KG1 (cell line): ENCODE data around the gene SSBP2.
"Not testable (repeated sequence)": the region's sequence is repeated elsewhere in the genome, so short reads cannot be mapped to it uniquely, and the experiment has no call there.

Experiments used
- DNase-seq: peaks from one replicate; lab custom pipeline; 2025; lab: John Stamatoyannopoulos, UW

SSBP2 gene

DNA sequence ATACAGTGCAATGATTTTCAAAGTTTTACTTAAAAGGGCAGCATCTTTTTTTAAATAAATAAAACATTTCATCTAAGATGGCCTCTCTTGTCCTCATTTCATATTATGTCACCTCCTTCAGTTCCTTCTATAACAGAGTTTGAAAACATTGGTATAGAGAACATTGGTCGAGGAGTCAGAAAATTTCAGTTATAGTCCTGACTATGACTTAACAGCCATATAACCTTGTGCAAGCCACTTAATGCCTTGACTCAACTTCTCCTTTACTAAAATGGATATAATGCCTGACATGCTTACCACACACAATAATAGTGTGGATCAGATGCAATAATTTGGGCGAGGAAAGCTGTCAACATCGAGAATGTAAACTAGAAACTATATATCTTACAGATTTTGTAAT lies 22.6 kb downstream of the SSBP2 start:
- DNase-seq, result no peak

DNA sequence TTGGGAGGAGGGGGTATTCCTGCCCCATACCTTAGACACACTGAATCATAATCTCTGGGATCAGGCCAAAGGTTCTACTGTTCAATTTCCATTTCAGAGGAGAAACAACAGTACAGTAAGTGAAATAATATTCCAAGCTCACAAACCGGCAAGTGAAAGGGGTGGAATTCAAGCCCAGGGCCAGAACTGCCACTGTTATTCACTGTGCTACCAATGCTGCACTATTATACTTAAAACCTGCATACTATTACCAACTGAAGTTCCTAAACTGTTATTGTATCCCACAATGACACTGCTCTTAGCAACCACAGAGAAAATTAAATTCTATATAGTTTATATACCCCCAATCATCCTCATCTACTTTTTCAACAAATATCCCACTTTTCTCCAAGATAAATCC lies 24.6 kb downstream of the SSBP2 start:
- no peak for DNase-seq

DNA sequence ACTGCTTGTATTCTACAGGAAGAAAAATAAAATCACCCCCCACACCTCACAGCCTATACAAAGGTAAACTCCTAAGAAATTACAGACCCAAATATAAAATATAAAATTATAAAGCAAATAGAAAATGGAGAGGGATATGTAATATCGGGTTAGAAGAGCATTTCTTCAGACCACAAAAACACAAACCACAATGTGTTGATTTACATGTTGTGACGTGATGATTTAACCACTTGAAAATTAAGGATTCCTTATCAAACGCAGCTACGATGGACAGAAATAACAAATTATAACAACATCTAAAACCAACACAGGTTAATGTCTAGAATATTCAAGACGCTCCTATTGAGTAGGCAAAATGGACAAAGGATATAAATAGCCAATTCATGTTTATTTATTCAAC lies 26.3 kb downstream of the SSBP2 start:
- no peak for DNase-seq

DNA sequence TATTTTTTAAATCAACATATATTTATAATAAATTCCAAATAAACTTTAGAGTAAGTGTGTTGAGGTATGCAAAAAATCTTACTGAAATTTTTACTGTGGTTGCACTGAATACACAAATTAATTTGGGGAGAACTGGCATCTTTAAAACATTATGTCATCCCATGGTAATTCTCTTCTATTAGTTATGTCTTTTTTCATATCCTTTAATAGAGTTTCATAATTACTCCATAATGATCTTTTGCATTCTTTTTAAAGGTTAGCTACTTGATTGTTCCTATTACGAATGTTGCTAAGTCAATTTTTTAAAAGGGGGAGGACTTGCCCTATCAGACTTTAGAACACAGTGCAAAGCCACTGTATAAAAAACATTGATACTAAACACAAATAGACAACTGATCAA lies 26.8 kb downstream of the SSBP2 start:
- DNase-seq, result no peak

DNA sequence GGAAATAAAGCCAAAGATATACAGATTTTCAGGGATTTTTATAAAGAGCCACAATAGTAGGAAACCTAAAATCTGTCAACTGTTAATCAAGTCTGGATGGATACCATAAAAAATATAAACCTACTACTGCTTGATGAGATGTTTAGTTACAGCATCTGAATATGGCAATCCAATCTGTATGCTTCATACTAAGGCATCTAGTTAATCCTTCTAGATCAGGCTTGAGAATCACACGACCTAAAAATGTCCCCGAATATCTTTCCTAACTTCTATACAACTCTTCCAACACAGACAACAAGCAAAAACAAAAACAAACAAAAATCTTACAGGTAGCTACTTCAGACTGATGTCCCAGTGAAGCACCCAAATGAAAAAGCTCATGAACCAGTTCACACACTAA lies 29.8 kb downstream of the SSBP2 start:
- no peak for DNase-seq

DNA sequence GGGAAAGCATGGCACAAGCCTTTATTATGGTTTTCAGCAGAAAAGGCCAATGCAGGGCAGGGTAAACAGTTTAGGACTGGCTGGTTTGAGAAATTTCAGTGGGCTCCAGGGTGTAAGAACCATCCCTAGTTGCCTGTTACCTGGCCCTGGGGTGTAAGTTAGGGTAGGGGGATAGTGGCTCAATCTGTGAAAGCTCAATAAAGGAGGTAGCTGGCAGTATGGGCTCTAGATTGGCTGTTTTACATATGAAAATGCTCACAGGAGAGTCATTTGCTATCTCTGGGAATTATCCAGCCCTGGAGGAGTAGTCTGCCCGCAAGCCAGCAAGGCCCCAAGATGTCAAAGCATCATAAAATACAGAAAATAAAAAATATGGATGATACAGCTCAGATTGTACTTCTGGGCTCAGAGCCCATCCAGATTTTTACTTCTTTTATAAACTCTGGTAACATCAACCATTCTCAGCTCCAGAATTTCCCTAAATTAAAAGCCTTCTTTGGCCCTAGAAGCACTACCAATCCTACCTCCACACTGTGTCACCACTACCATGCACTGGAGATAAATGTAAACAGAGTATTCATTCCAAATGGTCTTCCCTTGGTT lies 31.1 kb downstream of the SSBP2 start:
- no peak for DNase-seq

DNA sequence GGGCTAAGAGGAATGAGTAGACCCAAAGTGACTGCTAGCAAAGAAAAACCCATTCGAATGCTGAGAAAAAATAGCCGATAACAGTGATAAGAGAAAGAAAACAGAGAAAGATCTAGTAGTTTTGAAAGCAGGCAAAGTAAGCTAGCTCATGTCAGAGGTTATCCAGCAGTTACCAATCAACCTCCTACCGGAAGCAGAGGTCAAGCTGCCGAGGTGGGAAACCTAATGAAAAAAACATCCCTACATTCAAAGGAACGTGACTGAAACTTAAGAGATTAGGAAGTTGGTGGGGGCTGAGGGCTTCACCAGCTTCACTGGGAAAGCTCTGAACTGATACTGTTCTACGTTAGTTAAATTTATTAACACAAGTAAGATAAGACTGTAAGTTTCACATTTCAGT lies 32.6 kb downstream of the SSBP2 start:
- no peak for DNase-seq

DNA sequence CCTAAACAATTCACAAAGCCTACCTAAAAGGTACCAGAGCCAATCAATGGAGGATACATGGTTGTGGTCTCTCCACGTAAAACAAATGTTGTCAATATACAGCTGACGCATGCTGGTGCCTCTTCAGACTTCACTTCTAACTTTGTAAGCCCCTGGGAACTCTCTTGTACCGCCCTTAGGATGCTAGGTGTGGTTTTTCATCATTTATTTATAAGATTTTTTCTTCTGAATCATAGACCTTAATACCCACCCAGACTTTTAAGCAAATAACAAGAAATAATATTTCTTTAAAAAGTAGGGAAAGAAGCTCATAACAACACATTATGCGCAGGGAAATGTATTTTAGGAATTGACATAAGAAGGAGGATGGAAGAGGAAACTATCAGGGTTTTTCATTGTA lies 33.0 kb downstream of the SSBP2 start:
- DNase-seq, result no peak

DNA sequence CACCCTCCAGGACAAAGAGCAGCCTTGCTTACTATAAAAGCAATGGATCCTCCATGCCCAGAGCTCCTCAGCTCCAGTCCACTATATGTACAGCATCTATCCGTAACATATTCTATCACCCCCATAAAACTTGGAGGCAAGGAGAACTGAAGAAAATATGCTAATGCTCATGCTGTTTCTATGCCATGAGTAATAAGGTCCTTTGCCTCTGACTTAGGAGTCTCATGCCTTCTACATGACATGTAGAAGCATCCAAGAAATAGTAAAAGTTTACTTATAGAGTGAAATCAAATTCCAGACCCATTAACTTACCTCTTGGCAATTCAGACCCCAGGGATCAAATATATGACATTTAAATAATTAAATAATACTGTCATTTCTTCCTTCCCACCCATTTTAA lies 33.7 kb downstream of the SSBP2 start:
- DNase-seq, result no peak

DNA sequence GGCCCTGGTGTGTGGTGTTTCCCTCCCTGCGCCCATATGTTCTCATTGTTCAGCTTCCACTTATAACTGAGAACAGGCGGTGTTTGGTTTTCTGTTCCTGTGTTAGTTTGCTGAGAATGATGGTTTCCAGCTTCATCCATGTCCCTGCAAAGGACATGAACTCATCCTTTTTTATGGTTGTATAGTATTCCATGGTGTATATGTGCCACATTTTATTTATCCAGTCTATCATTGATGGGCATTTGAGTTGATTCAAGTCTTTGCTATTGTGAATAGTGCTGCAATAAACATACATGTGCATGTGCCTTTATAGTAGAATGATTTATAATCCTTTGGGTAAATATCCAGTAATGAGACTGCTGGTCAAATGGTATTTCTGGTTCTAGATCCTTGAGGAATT lies 36.8 kb downstream of the SSBP2 start:
- not testable (repeated sequence) for DNase-seq

DNA sequence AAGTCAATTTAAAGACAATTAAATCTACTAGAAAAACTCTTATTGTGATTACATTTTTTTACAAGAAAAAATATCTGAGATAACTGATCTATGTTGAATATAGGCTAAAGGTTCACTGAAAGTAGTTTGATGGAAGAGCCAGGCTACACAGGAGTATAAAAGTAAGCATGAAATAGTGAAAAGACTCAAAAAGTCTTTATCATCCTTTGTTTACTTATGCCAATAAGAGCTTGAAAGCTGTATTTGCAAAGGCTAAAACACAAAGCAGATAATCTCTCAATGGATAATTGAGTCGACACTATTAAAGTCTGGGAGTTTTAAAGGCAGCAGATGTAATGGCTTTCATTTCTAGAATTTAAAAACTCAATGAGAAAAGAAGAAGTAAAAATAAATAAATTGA lies 42.0 kb downstream of the SSBP2 start:
- no peak for DNase-seq

DNA sequence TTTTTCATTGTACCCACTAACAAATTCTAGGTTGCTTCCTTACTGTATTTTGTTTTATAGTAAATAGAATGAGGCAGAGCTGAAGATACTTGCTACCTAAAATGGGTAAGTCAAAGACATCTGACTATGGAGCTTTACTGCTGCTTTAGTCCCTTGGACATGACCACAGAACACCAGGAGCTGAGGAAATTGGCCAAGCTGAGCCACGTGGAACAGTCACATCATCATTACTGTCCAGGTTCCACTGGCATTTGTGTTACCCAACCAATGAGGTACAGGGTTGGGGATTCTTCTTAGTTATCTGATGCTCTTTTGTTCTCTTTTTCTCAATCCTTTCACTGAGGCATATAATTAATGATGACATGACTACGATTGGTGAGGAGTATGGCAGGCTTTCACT lies 47.1 kb downstream of the SSBP2 start:
- no peak for DNase-seq

DNA sequence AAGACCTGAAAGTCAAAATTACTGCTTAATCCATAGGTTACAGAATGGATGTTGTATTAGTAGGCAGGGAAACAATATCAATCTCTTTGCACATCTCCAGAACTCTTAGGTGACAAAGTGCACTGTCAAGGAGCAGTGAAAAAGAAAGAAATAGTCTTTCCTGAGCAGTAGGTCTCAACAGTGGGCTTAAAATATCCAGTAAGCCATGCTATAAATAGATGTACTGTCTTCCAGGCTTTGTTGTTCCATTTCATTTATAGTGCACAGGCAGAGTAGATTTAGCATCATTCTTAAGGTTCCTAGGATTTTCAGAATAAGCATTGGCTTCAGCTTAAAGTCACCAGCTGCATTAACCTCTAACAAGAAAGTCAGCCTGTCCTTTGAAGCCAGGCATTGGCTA lies 50.7 kb downstream of the SSBP2 start:
- no peak for DNase-seq

DNA sequence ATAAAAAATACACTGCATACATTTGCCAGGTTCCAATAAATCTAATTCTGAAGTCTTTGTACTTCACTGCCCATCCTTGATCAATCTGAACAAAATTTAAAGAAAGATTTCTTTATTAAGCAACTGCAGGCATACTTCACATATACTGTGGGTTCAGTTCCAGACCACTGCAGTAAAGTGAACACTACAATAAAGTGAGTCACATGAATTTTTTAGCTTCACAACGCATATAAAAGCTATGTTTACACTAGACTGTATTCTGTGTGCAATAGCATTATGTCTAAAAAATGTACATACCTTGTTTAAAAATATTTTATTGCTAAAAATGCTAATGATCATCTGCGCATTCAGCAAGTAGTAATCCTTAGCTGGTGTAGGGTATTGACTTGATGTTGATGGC lies 52.1 kb downstream of the SSBP2 start:
- DNase-seq, result no peak

DNA sequence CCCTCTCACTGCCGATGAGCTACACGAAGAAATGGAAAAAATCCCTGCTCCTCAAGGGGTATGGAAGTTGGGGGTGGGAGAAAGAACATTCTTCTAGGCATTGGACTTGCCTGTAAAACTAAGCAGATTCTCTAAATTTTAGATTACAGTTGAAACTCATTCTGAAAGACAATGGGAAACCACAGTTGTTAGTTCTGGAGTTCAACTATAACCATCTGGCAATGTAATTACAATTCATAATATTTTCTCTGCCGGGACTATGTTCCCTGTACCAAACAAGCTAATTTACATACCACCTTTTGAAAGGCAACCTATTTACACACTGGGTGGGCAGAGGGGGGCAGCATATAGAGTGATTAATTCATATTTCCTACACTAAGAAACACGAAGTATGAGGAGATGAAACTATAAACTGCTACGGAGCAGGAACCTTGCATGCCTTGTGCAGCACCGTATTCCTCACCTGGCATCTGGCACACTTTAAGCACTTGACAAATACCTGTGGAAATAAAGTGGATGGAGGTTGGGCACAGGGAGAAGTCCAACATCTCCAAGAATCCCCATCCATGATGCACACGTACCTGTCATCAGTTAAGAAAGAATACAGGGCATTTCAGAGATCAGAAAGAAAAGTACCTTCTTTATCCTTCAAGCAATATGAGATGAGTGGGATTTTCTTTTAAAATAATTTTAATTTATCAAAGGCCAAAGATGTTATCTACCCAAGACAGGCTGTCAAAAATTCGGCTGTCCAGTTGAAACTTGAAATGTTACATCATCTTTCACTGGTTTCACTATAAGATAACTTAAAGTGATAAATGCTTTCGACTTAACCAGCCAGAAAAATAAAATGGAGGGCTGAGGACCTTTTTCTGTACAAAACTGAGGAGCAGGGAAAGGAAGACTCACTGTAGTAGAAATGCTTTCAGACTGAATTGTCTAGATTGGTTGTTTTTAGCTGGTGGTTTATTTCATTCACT lies 54.2 kb downstream of the SSBP2 start:
- no peak for DNase-seq

DNA sequence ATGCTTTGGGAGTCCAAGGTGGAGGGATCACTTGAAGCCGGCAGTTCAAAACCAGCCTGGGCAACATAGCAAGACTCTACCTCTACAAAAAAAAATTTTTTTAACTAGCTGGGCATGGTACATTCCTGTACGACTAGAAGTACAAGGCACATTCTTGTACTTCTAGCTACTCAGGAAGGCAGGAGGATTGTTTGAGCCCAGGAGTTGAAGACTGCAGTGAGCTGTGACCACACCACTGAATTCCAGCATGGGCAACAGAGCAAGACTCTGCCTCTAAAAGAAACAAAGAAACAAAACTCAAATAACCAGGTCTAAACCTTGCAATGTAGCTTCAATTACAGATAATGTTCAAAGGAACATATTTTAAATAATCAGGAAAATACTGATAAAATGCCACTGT lies 56.2 kb downstream of the SSBP2 start:
- DNase-seq, result no peak

DNA sequence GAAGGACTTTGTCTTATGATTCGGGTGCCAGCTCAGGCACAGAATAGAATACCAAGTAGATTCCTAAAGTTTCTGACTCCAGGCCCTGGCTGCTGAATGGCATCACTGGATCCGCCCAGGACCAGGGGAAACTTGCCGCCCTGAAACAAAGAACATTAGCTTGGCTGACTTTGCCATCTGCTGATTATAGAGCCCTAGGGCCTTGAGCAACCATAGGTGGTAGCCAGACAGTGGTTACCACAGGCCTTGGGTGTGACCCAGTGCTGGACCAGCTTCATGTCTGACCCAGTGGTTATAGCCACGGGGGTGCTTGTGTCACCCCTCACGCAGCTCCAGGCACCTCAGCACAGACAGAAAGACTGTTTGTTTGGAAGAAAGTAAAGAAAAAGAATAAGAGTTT lies 62.7 kb downstream of the SSBP2 start:
- DNase-seq, result no peak

DNA sequence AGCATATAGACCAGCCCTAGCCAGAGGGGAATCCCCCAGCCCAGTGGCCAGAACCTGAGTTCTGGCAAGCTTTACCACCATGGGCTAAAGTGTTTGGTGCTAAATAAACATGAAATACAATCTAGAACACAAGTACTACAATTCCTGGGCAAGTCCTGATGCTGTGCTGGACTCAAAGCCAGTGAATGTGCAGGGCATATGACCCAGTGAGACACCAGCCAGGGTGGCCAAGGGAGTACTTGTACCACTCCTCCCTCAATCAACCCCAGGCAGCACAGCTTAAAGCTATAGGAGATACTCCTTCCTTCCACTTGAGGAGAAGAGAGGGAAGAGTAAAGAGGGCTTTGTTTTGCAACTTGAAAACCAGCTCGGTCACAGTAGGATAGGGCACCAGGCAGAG lies 63.6 kb downstream of the SSBP2 start:
- no peak for DNase-seq

DNA sequence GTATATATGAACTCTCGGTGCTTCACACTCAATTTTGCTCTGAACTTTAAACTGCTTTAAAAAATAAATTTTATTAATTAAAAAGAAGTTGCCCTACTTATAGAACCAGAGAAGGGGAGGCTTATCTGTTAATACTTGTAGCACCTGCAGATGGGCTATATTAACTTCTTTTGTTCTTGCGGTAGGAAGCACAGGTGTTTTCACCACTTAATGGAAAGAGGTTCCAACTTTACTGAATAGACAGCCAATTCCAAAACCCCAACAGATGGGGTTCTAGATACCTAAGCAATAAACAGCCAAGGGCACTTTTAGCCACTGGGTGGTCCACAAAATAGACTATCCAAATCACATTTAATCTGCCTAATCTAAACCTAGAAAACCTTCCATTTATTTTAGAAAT lies 65.4 kb downstream of the SSBP2 start:
- DNase-seq, result no peak

DNA sequence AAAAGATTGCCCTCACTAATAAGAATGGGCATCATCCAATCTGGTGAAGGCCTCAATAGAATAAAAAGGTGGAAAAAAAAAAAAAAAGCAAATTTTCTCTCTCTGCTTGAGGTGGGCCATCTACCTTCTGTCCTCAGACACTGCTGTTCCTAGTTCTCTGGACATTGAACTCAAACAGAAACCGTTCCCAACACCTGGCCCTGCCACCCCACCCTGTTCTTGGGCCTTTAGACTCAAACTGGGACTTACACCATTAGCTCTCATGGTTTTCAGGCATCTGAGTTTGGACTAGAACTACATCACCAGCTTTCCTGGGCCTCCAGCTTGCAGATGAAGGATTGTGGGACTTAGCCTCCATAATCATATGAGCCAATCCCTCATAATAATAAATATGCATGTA lies 71.0 kb downstream of the SSBP2 start:
- no peak for DNase-seq

DNA sequence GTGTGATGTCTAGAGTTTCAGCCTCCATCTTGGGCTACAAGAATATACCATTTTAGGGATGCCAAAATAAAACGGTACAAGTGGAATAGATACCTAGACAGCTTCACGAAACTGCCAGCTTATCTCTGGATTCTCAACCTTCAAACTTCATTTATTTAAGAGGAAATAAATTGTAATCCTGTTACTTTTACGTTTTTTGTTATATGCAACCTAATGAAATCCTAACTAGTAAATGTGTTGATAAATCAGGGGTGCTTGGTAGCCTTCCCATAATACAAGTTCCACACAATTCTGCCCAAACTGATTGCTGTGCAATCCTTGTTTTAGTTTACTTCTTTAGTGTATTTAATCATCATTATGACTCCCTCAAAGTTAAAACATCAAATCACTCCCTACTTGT lies 75.5 kb downstream of the SSBP2 start:
- no peak for DNase-seq

DNA sequence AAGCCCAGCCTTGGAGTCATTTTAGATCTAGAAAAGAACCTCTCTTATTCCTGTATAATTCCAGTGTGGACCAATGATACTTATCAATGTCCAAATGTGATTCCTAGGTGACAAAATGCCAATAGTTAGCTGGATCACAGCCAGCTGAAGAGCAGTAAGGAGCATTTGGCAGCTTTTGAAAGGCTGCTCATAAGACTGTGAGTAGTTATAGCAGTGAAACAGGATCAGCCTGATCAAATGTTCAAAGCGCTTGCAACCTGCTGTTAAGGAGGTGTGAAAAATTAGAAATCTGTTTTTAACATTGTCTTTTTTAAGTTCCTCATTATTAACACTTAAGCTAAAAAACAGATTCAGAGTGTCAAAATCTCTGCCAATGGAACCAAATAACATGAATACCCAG lies 85.1 kb downstream of the SSBP2 start:
- DNase-seq, result no peak

DNA sequence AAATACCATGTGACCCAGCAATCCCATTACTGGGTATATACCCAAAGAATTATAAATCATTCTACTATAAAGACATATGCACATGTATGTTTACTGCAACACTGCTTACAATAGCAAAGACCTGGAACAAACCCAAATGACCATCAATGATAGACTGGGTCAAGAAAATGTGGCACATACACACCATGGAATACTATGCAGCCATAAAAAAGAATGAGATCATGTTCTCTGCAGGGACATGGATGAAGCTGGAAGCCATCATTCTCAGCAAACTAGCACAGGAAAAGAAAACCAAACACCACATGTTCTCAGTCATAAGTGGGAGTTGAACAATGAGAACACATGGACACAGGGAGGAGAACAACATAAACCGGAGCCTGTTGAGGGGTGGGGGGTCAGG lies 90.3 kb downstream of the SSBP2 start:
- DNase-seq, result not testable (repeated sequence)

DNA sequence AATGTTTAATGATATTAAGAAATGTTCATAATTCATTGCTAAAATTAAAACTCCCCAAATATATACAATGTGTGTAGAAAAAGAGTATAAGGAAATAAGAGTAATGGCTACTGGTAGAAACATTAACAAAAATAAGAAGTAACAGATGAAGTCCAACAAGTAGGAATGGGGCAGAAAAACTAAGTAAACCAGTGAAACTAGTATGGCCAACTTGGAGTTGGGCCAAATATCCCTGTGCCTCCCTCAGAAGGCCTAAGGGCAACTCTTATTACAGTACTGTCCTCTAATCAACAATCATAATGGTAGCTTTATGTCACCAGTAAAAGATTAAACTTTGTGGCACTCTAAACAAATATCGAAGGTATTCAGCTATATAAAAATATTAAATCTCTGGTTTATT lies 93.5 kb downstream of the SSBP2 start:
- DNase-seq, result no peak
